Activated naive CD8-positive, alpha-beta T cell treated with anti-CD3 and anti-CD28 coated beads, Interleukin-2, amount 10 ng/mL, durations not matched to agents 7 days and 5 days (primary cell): ENCODE data around the gene PLOD1. TPM values are rescaled to one million over a fixed set of nuclear protein-coding genes. Genes with fewer than 3 reads are reported as not detected.
A peak's percentile ranks its signal among the peaks of the same experiment; 100 is the strongest.
"Not testable (repeated sequence)": the region's sequence is repeated elsewhere in the genome, so short reads cannot be mapped to it uniquely, and the experiment has no call there.

Experiments
- ATAC-seq: fragments of 150-1000 bp; cut with Tn5 transposase; one replicate; pipeline ENCODE4 v1.10.0; 2021; ENCODE audit warnings: low read depth, moderate library complexity
- POLR2A ChIA-PET: fragments of 350-600 bp; sonication (Branson Sonifier 250); formaldehyde crosslinking; loops from one replicate; lab custom pipeline; 2021; ENCODE audit warnings: antibody characterized with exemption; lab: Charles Lee
- DNase-seq: peaks from one replicate; pipeline ENCODE4 v3.0.0; 2021
- H3K27ac Mint-ChIP-seq: one replicate; pipeline ENCODE4 v1.8.0; 2022; ENCODE audit warnings: mild to moderate bottlenecking, mixed read lengths
- H3K27me3 Mint-ChIP-seq: one replicate; pipeline ENCODE4 v1.8.0; 2022; ENCODE audit warnings: mild to moderate bottlenecking, moderate library complexity, mixed read lengths
- H3K36me3 Mint-ChIP-seq: one replicate; pipeline ENCODE4 v1.8.0; 2021; ENCODE audit warnings: mild to moderate bottlenecking, mixed read lengths
- H3K4me1 Mint-ChIP-seq: one replicate; pipeline ENCODE4 v1.8.0; 2021; ENCODE audit warnings: mixed read lengths
- H3K4me3 Mint-ChIP-seq: one replicate; pipeline ENCODE4 v1.8.0; 2022; ENCODE audit warnings: mild to moderate bottlenecking, moderate library complexity, mixed read lengths
- H3K9me3 Mint-ChIP-seq: one replicate; pipeline ENCODE4 v1.8.0; 2021; ENCODE audit warnings: mixed read lengths
- total RNA-seq, 2 experiments: library from RNA; stranded (reverse); gene quantifications; one replicate each; pipeline ENCODE4 v1.2.3, GENCODE V29; 2021

The PLOD1 gene
- total RNA-seq, 2 experiments from 2014 or later: 16.8 to 21.0 TPM

DNA sequence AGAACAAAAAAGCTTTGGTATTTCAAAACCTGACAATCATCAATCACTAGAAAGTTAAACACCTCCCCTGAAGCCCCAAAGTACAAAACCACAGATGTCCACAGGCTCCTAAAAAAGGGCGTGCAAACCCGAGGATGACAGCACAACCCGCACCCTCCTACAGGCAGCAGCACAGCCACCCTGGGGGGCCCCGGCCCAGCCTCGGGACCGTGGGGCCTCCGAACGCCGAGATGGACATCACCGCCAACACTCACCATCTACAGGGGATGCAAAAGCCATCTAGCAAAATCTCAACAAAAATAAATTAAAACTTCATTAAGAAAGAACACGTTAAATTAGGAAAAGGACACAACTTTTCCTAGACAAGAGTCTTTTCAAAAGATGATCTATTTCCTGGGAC is 14.9 kb upstream of the PLOD1 start:
- DNase-seq: no peak
- Mint-ChIP-seq H3K27me3 (no peaks in the 10 kb centered on the region), H3K4me1 (peaks cover 18% of the 10 kb centered on the region), H3K27ac (no peak overlapping the region), H3K9me3 (no peaks in the 10 kb centered on the region), H3K36me3 (peaks cover 14% of the 10 kb centered on the region), H3K4me3 (no peak overlapping the region)
- ATAC-seq: no peak
- POLR2A ChIA-PET: interaction anchor here (7.5 kb wide), 1 partner anchor 11 kb away, joined by 83 read pairs; no protein-coding TSS in a partner anchor

DNA sequence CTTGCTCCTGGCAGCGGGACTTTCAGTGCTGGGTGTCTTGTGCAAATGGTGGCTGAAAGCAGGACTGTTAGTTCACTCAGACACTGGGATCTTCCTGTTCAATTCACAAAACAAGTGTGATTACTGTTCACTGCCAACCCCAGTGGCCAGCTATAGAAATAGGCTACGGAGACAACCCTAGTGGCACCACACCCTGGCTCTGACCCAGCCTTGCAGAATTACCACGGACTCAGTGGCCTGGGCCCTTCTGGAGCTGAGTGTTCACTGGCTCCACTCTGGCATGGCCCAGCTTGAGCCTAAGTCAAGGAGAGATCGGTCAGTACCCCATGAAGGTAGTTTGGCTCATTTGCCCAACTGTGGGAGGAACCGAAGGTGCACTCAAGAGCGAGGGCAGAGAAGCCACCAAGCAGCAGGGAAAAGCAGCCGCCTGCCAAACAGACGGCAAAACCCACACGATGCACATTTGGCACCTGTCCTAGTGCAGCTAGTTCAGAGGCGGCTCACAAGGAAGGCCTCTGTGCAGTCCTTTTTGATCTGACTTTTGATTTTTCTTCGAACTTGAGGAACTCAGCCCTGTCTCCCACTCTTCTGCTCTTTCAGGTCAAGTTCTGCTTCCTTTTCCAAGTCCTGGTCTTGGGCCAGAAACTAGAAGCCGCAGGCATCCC is 14.1 kb upstream of the PLOD1 start:
- Mint-ChIP-seq H3K9me3 (no peaks in the 10 kb centered on the region), H3K4me1 (peaks cover 22% of the 10 kb centered on the region), H3K36me3 (peaks cover 16% of the 10 kb centered on the region), H3K4me3 (no peak overlapping the region), H3K27me3 (no peaks in the 10 kb centered on the region), H3K27ac (no peak overlapping the region)
- DNase-seq: no peak
- ATAC-seq: no peak
- POLR2A ChIA-PET: interaction anchor here (0.6 to 7.5 kb wide), 2 partner anchors 12 to 99 kb away, joined by 3 to 83 read pairs; partner anchors contain the start of gene MIIP

DNA sequence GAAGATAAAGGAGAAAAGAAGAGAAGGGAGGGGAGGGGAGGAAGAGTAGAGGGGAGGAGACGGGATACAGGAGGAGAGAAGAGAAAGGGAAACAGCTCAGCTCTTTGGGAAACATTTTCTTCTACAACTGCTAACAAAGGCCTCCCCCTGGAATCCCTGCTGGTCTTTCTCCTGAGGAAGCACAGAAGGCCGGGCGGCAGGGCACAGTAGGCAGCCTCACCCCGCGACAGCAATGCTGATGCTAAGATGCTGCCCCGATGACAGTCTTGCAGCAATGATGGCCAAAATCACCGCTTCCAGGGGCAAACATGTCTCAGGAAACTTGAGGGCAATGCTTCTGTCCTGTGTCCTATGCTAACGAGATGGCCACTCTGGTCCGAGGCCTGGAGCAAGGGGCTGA is 13.5 kb upstream of the PLOD1 start:
- POLR2A ChIA-PET: interaction anchor here (7.5 kb wide), 1 partner anchor 12 kb away, joined by 83 read pairs; no protein-coding TSS in a partner anchor
- ATAC-seq: no peak
- no peaks in the 10 kb centered on the region for H3K27me3 Mint-ChIP-seq
- H3K4me1 Mint-ChIP-seq: peaks cover 22% of the 10 kb centered on the region
- no peak overlapping the region for H3K27ac Mint-ChIP-seq
- DNase-seq: no peak
- peaks cover 16% of the 10 kb centered on the region for H3K36me3 Mint-ChIP-seq
- H3K9me3 Mint-ChIP-seq: no peaks in the 10 kb centered on the region
- H3K4me3 Mint-ChIP-seq: no peak overlapping the region

DNA sequence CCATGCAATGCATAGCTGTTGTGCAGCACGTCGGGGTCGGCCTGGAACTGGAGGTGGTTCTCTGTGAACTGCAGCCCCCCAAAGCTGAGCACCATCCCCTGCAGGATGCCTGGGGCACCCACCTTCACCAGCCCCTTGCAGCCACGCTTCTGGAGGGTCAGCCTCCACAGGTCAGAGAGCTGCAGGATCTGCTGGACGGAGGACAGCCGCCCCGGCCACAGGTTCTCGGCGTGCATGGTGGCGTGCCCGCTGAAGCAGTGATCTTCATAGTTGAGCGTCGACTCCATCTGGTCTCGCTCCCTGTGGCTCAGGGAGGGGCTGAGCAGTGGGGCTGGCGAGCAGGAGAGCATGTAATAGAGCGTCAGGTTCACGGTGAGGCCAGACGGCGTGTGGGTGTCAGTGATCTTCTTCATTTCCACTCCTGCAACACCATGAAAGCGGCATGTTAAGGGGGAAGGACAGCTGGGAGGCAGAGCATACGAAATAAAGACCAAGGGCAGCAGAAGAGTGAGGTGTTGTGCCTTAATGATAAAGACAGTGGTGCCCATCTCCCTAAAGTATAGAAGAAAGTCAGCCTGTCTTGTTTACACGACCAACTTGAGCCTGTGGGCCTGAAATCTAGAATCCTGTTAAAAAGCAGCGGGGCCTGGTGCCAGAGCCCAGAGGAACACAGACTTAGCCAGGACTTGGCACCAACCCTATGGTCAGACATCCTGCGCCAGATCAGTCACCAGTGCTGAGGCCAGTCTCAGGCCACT is 11.3 kb upstream of the PLOD1 start:
- no peak for DNase-seq
- no peaks in the 10 kb centered on the region for H3K27me3 Mint-ChIP-seq
- H3K4me3 Mint-ChIP-seq: peak overlapping the region; percentile 4
- POLR2A ChIA-PET: interaction anchor here (0.7 to 7.5 kb wide), 2 partner anchors 14 to 20 kb away, joined by 3 to 83 read pairs; no protein-coding TSS in a partner anchor
- no peak overlapping the region for H3K27ac Mint-ChIP-seq
- peaks cover 28% of the 10 kb centered on the region for H3K4me1 Mint-ChIP-seq
- H3K9me3 Mint-ChIP-seq: no peaks in the 10 kb centered on the region
- peaks cover 16% of the 10 kb centered on the region for H3K36me3 Mint-ChIP-seq
- no peak for ATAC-seq

DNA sequence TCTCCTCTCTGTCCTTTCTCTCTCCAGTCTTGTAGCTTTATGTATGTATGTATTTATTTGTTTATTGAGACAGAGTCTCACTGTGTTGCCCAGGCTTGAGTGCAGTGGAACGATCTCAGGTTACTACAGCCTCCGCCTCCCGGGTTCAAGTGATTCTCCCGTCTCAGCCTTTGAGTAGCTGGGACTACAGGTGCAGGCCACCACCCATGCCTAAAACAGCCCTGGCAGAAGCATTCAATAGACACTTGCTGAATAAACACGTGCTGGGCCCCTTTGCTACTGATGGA is 10.7 kb upstream of the PLOD1 start:
- ATAC-seq: no peak
- Mint-ChIP-seq H3K4me1 (peaks cover 28% of the 10 kb centered on the region), H3K4me3 (peak overlapping the region; percentile 86), H3K9me3 (no peaks in the 10 kb centered on the region), H3K36me3 (peaks cover 15% of the 10 kb centered on the region), H3K27ac (no peak overlapping the region), H3K27me3 (no peaks in the 10 kb centered on the region)
- DNase-seq: no peak
- POLR2A ChIA-PET: interaction anchor here (0.7 to 7.5 kb wide), 2 partner anchors 15 to 20 kb away, joined by 3 to 83 read pairs; no protein-coding TSS in a partner anchor

DNA sequence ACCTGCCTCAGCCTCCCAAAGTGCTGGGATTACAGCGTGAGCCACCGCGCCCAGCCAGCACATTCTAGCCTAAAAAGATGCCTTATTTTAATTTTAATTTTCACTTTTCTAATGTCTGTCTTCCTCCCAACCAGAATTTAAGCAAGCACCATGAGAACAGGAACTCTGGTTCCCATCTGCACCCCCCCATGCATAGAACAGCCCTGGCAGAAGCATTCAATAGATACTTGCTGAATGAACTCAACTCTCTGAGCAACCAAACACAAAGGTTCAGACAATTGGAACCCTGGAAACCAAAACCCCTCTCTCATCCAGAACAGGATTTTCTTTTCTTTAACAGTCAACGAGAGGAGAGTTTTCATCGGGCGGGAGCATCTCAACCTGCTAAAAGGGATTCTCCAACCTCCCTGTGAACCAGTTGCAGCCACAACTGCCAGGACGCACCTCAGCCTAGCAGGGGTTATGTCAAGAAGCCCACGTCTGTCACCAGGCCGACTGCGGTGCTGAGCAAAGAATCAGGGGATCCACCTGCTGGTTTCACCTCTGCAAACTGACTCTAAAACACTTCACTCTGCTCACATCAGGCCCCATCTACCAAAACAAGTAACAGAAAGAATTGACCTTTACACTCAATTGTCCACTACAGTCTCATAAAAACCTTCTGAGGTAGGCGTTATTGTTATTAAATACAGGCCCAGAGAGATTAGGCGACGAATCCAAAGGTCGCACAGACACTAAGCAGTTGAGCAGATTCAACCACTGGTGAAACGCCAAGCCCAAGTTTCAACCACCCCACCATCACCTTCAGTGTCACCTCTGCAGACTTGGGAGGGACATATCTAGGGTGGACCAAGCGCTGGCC is 10.0 kb upstream of the PLOD1 start:
- no peak for DNase-seq
- H3K4me1 Mint-ChIP-seq: peaks cover 28% of the 10 kb centered on the region
- peak overlapping the region; percentile 69 for H3K27ac Mint-ChIP-seq
- POLR2A ChIA-PET: interaction anchor here (0.5 to 7.5 kb wide), 8 partner anchors 11 to 854 kb away, joined by 3 to 115 read pairs (median 6); partner anchors contain the start of genes MFN2 and MIIP
- no peaks in the 10 kb centered on the region for H3K27me3 Mint-ChIP-seq
- no peaks in the 10 kb centered on the region for H3K9me3 Mint-ChIP-seq
- H3K36me3 Mint-ChIP-seq: peaks cover 15% of the 10 kb centered on the region
- no peak for ATAC-seq
- peak overlapping the region; percentile 86 for H3K4me3 Mint-ChIP-seq

DNA sequence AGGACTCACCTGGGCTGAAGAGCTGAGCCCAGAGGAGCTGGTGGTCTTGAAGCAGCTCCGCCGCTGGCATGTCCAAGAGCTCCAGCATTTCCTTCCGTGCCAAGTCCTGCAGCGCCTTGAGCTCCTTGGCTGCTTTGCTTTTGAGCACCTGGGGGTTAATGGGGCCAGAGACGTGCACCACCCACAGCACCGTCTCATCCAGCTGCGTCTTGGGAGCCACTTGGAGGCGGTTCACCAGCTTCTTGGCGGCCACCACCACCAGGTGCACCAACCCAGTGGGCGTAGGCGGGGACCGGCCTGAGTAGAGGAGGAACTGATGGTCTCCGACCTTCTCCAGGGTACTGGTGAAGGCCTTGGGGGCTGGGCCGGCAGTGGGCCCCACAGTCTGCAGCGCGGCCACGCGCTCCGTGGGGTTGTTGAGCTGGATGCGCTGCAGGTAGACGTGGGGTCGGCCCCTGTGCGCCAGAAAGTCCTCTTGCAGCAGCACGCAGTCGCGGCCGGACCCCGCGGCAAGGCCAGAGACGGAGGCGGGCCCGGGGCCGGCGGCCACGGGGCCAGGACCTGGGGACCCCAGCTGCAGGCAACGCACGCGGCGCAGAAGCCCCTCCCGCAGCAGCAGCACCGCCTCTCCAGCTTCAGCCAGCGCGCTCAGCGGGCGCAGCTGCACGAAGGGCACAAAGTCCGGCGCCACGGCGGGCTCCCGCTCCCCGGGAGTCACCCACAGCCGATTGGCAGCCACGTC is 9.2 kb upstream of the PLOD1 start:
- ATAC-seq: peak; percentile 24
- DNase-seq: peak; percentile 43
- peak overlapping the region; percentile 65 for H3K27ac Mint-ChIP-seq
- not testable (repeated sequence) for H3K27me3 Mint-ChIP-seq, H3K9me3 Mint-ChIP-seq
- peaks cover 15% of the 10 kb centered on the region for H3K36me3 Mint-ChIP-seq
- peaks cover 28% of the 10 kb centered on the region for H3K4me1 Mint-ChIP-seq
- POLR2A ChIA-PET: interaction anchor here (0.5 to 2.2 kb wide), 8 partner anchors 12 to 855 kb away, joined by 3 to 115 read pairs (median 6); partner anchors contain the start of genes MFN2 and MIIP
- H3K4me3 Mint-ChIP-seq: peak overlapping the region; percentile 86

DNA sequence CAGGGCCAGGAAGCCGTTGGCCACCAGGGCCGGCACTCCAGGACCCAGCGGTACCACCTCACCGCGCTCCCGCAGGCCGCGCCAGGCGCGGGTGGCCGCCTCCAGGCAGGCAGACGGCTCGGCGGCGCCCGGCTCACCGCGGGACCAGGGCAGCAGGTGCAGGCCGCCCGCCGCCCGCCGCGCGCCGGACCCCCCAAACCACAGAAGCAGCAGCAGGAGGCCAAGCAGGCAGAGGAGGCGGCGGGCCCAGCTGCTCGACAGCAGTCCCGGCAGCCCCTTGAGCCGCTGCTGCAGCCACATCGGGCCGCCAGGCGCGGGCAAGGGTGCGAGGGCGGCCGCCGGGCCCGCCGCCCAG is 8.6 kb upstream of the PLOD1 start:
- Mint-ChIP-seq H3K36me3 (peaks cover 15% of the 10 kb centered on the region), H3K4me1 (peaks cover 26% of the 10 kb centered on the region), H3K27me3 (no peaks in the 10 kb centered on the region), H3K9me3 (no peaks in the 10 kb centered on the region), H3K27ac (no peak overlapping the region), H3K4me3 (no peak overlapping the region)
- no peak for DNase-seq
- ATAC-seq: peak; percentile 29
- POLR2A ChIA-PET: interaction anchor here (1.0 to 2.2 kb wide), 7 partner anchors 16 to 112 kb away, joined by 3 to 115 read pairs (median 7); partner anchors contain the start of genes MFN2 and MIIP

DNA sequence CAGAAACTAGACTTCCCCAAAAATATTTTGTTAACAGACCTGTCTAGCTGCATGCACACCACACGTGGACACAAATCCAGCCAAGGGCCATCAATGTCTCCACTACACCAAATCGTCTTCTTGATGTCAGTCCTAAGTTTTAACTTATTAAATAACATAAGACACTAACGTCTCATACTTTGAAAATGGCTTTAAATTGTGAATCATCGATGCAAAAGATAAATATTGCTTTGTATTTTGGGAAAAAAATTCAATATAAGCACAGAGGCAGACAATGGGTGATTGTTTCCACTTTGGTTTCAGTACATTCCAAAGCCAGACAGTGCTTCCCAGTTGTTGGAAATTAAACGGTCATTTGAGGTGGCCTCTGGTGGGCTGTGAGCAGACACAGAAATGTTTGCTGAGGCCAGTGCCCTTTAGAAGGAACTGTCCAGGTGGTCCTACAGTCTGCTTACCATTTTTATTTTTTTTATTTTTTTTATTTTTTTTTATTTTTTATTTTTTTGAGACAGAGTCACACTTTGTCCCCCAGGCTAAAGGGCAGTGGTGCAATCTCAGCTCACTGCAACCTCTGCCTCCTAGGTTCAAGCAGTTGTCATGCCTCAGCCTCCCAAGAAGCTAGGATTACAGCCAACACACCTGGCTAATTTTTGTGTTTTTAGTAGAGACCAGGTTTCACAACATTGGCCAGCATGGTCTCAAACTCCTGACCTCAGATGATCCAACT is 6.5 kb upstream of the PLOD1 start:
- H3K27ac Mint-ChIP-seq: no peak overlapping the region
- POLR2A ChIA-PET: interaction anchor here (1.2 to 11.2 kb wide), 4 partner anchors 18 to 52 kb away, joined by 3 to 165 read pairs (median 6); partner anchors contain the start of gene MFN2
- no peak overlapping the region for H3K4me3 Mint-ChIP-seq

DNA sequence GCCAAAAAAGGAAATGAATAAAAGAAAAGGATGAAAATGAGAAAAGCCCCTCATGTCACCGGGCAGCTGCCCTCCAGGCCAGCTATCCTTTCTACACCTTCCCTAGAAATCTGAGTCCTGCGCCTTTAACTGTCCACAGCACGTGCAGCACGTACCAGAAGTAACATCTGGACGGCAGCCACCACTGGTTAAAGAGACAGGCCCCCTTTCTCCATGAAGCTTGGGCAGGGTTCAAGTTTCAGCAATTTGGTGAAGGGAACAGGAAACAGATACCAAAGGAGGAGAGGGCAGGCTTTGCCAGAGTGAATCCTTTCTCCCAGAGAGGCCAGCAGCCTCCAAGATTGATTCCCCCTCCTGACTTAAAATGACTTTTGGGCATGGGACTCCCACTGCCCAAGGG is 4.7 kb upstream of the PLOD1 start:
- Mint-ChIP-seq H3K36me3 (no peaks in the 10 kb centered on the region), H3K9me3 (no peaks in the 10 kb centered on the region), H3K4me1 (peaks cover 11% of the 10 kb centered on the region), H3K4me3 (no peak overlapping the region), H3K27ac (no peak overlapping the region), H3K27me3 (no peaks in the 10 kb centered on the region)
- POLR2A ChIA-PET: interaction anchor here (1.5 to 11.2 kb wide), 2 partner anchors 21 to 127 kb away, joined by 4 to 165 read pairs; no protein-coding TSS in a partner anchor
- DNase-seq (no peak), ATAC-seq (no peak)

More for the DNA sequence above, 6.5 kb upstream of the PLOD1 start:
- H3K9me3 Mint-ChIP-seq: no peaks in the 10 kb centered on the region
- no peaks in the 10 kb centered on the region for H3K27me3 Mint-ChIP-seq
- ATAC-seq (no peak), DNase-seq (no peak)
- H3K36me3 Mint-ChIP-seq: peaks cover 12% of the 10 kb centered on the region
- H3K4me1 Mint-ChIP-seq: peaks cover 26% of the 10 kb centered on the region

DNA sequence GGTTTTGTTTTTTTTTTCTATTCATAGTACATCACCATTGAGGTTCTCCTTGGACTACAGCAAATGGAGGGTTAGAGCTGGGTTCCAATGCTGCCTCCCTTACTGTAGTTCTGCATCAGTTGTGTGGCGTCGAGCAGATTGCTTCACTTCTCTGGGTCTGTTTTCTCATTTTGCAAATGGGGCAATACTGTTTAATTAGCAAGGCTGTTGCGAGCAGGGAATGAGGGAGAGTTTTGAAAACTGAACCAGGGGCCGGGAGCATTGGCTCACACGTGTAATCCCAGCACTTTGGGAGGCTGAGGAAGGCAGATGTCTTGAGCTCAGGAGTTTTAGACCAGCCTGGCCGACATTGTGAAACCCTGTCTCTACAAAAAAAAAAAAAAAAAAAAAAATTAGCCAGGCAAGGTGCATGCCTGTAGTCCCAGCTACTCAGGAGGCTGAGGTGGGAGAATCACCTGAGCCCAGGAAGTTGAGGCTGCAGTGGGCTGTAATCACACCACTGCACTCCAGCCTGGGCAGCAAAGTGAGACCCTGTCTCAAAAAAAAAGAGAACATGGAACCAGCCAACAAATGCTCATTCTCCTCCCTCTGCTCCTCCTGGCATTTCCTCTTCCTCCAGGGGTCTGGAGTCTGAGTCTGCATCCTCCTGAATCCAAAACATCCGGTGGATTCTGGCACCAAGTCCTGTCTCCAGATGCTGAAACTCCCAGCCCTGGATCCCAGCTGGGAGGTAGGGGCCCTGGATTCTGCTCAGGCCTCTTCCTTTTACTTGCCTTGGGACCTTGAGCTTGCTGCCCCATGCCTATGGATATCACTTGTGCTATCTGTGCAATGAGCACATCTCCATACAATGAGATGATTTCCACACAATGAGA is 3.7 kb upstream of the PLOD1 start:
- Mint-ChIP-seq H3K27me3 (no peaks in the 10 kb centered on the region), H3K9me3 (no peaks in the 10 kb centered on the region), H3K4me3 (no peak overlapping the region), H3K27ac (no peak overlapping the region), H3K36me3 (no peaks in the 10 kb centered on the region), H3K4me1 (peaks cover 10% of the 10 kb centered on the region)
- no peak for ATAC-seq
- DNase-seq: no peak
- POLR2A ChIA-PET: interaction anchor here (0.6 to 11.2 kb wide), 3 partner anchors 22 to 175 kb away, joined by 3 to 165 read pairs (median 4); no protein-coding TSS in a partner anchor
